ENCODE results near the gene SYT3.
"Not testable (repeated sequence)": the region's sequence is repeated elsewhere in the genome, so short reads cannot be mapped to it uniquely, and the experiment has no call there.

The SYT3 gene

DNA sequence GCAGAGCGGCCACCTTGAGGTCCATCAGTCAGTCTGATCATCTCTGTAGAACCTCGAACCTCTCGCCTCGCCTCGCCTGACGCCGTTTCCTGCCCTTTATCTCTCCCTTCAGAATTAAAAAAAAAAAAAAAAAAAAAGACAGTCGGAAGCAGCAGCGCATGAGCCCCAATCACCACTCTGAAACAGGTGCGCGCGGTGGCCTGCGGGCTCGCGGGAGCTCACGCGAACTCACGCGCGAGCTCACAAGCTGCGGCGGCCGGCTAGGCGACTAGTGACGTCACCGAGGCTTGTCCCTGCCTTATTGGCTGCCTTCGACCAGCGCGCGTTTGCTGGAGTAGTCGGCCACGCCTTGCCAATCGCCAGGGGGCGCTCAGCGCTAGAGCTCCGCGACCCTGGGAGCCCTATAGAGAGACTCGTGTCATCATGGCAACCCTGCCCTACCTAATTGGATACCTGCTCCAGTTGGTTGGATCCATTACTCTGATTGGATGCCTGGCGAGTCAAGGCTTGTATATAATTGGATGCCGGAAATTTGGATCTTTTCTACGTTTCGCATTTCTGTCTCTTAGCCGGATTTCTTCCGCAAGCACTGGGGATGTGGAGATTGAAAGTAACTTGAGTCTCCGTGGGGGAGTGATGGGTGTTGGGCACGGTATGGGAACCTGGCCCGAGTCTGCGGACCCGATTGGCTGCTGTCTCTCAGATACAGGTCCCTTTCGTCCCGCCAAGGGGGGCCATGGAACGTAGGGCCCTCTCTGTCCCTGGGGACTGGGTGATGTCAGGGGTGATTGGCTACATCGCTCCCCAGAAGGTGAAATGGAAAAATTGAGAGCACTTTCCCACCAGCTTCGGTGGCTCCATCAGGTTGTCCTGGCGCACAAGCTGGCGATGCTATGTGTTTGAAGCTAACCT, 31.6 kb downstream of the SYT3 start:
- no peak overlapping the region for H3K4me3 ChIP-seq (ENCODE audit: low read length)
- peak; percentile 48 for DNase-seq (ENCODE audit: low read depth)
- TF ChIP-seq CTCF (conservative IDR thresholded peaks at IDR 0.05; ENCODE audit: low read length) = peak; percentile 36

GRCh38 chr19:50607388-50607787, 32.3 kb downstream of the SYT3 start:
- no peak for TF ChIP-seq CTCF (conservative IDR thresholded peaks at IDR 0.05; ENCODE audit: low read length)
- H3K4me3 ChIP-seq (ENCODE audit: low read length) = no peak overlapping the region
- DNase-seq (ENCODE audit: low read depth) = no peak

GRCh38 chr19:50606059-50606836, 33.4 kb downstream of the SYT3 start:
- H3K4me3 ChIP-seq (ENCODE audit: low read length); DNase-seq (ENCODE audit: low read depth): not testable (repeated sequence)

DNA sequence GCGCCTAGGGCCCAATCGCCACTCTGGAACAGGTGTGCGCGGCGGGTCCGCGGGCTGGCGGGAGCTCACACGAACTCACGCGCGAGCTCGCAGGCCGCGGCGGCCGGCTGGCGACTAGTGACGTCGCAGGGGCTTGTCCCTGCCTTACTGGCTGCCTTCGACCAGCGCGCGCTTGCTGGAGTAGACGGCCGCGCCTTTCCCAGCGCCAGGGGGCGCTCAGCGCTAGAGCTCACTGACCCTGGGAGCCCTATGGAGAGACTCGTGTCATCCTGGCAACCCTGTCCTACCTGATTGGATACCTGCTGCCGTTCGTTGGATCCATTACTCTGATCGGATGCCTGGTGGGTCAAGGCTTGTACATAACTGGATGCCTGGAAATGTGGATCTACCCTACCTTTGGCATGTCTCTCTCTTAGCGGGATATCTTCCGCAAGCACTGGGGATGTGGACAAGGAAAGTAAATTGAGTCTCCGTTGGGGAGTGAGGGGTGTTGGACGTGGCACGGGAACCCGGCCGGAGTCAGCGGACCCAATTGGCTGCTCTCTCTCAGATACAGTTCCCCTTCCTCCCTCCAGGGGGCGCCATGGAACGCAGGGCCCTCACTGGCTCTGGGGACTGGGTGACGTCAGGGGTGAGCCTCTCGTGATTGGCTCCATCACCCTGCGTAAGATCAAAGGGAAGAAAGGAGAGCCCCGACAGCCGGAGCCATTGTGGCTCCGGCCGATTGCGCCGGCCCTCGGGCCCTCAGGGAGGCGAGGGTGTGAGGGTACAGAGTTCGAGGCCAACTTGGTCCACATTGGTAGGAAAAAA, 35.2 kb downstream of the SYT3 start:
- H3K4me3 ChIP-seq (ENCODE audit: low read length); DNase-seq (ENCODE audit: low read depth): not testable (repeated sequence)

- no peak for TF ChIP-seq CTCF (conservative IDR thresholded peaks at IDR 0.05; ENCODE audit: low read length)
- DNase-seq (ENCODE audit: low read depth) = no peak
- H3K4me3 ChIP-seq (ENCODE audit: low read length) = no peak overlapping the region
Measured at GRCh38 chr19:50602935-50603334, 36.7 kb downstream of the SYT3 start.

DNA sequence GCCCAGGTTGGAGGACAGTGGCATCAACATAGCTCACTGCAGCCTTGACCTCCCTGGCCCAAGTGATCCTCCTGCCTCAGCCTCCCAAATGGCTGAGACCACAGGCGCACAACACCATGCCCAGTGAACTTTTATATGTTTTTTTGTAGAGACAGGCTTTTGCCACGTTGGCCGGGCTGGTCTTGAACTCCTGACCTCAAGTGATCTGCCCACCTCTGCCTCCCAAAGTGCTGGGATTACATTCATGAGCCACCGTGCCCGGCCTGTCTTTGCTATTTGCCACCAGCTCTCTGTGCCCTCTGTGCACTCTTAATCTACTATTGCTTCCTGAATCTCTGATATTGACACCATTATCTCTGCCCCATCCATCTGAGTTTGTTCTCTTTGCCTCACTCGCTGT, 37.2 kb downstream of the SYT3 start:
- DNase-seq (ENCODE audit: low read depth) = no peak
- TF ChIP-seq CTCF (conservative IDR thresholded peaks at IDR 0.05; ENCODE audit: low read length) = no peak
- H3K4me3 ChIP-seq (ENCODE audit: low read length) = no peak overlapping the region

DNA sequence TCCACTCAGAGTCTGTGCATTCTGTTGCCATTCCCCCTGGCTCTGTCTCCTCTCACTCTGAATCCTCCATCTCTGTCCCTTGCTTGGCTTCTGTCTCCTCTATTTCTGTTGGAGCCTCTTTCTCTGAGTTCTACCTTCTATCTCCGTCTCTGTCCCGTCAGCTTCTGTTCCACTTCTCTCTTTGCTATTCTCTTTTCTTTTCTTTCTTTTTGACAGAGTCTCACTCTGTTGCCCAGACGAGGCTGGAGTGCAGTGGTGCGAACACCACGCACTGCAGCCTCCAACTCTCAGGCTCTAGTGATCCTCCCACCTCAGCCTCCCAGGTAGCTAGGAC, 37.6 kb downstream of the SYT3 start:
- no peak overlapping the region for H3K4me3 ChIP-seq (ENCODE audit: low read length)
- no peak for DNase-seq (ENCODE audit: low read depth)
- TF ChIP-seq CTCF (conservative IDR thresholded peaks at IDR 0.05; ENCODE audit: low read length) = no peak

All from AG10803 (cell line).